Loucy (cell line): ENCODE results near the gene IRAK1.

ENCODE experiments used
- CTCF ChIP-seq: fragments of 200-600 bp; sonication (generic); conservative IDR thresholded peaks from 2 replicates; pipeline ENCODE4 v1.5.1; 2014; ENCODE audit warnings: mild to moderate bottlenecking, antibody characterized with exemption, low read length
- EZH2phosphoT487 ChIP-seq: fragments of 200-600 bp; IDR thresholded peaks from 2 replicates; pipeline ENCODE4 v1.6.1; 2018; ENCODE audit warnings: antibody characterized with exemption, mild to moderate bottlenecking, moderate library complexity, borderline replicate concordance

GRCh38 chrX:154061801-154062200 lies 42.1 kb upstream of the IRAK1 start:
- TF ChIP-seq CTCF (no peak), EZH2phosphoT487 (no peak)
